ENCODE results near the gene TPRX2.

Gene TPRX2

GRCh38 chr19:47890865-47891621, 32.0 kb downstream of the TPRX2 start:
- TF ChIP-seq CTCF (IDR thresholded peaks at IDR 0.05; ENCODE audit: unreplicated experiment in 3 of 3): no peak
- Mint-ChIP-seq H3K4me1 (peaks cover 13% of the 10 kb centered on the region), H3K27me3 (ENCODE audit: low read depth) (no peaks in the 10 kb centered on the region), H3K9me3 (peaks cover 3% of the 10 kb centered on the region), H3K36me3 (ENCODE audit: low read depth) (no peaks in the 10 kb centered on the region), H3K4me3 (no peak overlapping the region), H3K27ac (peak overlapping the region; percentile 91 to 100 (median 97))

- Mint-ChIP-seq H3K27ac (peak overlapping the region; percentile 91 to 100 (median 97)), H3K27me3 (ENCODE audit: low read depth) (no peaks in the 10 kb centered on the region), H3K9me3 (peaks cover 8% of the 10 kb centered on the region), H3K4me1 (peaks cover 13% of the 10 kb centered on the region), H3K36me3 (ENCODE audit: low read depth) (no peaks in the 10 kb centered on the region), H3K4me3 (no peak overlapping the region)
- TF ChIP-seq CTCF (IDR thresholded peaks at IDR 0.05; ENCODE audit: unreplicated experiment in 3 of 3): no peak
Measured at GRCh38 chr19:47891622-47891922, 32.5 kb downstream of the TPRX2 start.

GRCh38 chr19:47891923-47892666, 33.1 kb downstream of the TPRX2 start:
- no peaks in the 10 kb centered on the region for H3K27me3 Mint-ChIP-seq (ENCODE audit: low read depth)
- H3K27ac Mint-ChIP-seq: peak overlapping the region; percentile 91 to 100 (median 97)
- no peaks in the 10 kb centered on the region for H3K36me3 Mint-ChIP-seq (ENCODE audit: low read depth)
- H3K4me1 Mint-ChIP-seq: peaks cover 13% of the 10 kb centered on the region
- no peak overlapping the region for H3K4me3 Mint-ChIP-seq
- H3K9me3 Mint-ChIP-seq: peaks cover 8% of the 10 kb centered on the region
- no peak for TF ChIP-seq CTCF (IDR thresholded peaks at IDR 0.05; ENCODE audit: unreplicated experiment in 3 of 3)

GRCh38 chr19:47895165-47895782, 36.2 kb downstream of the TPRX2 start:
- TF ChIP-seq CTCF (IDR thresholded peaks at IDR 0.05; ENCODE audit: unreplicated experiment in 3 of 3): no peak
- Mint-ChIP-seq H3K9me3 (peaks cover 8% of the 10 kb centered on the region), H3K4me1 (peaks cover 13% of the 10 kb centered on the region), H3K36me3 (ENCODE audit: low read depth) (no peaks in the 10 kb centered on the region), H3K27me3 (ENCODE audit: low read depth) (peaks cover 7% of the 10 kb centered on the region), H3K27ac (no peak overlapping the region), H3K4me3 (no peak overlapping the region)

- no peak for TF ChIP-seq CTCF (IDR thresholded peaks at IDR 0.05; ENCODE audit: unreplicated experiment in 3 of 3)
- peaks cover 10% of the 10 kb centered on the region for H3K4me1 Mint-ChIP-seq
- no peak overlapping the region for H3K4me3 Mint-ChIP-seq
- H3K9me3 Mint-ChIP-seq: peaks cover 8% of the 10 kb centered on the region
- peaks cover 7% of the 10 kb centered on the region for H3K27me3 Mint-ChIP-seq (ENCODE audit: low read depth)
- no peak overlapping the region for H3K27ac Mint-ChIP-seq
- H3K36me3 Mint-ChIP-seq (ENCODE audit: low read depth): no peaks in the 10 kb centered on the region
Measured at GRCh38 chr19:47896019-47896418, 37.0 kb downstream of the TPRX2 start.

Measured in nephron (organoid).